Natural killer cell (primary cell): Measurements from ENCODE around the gene NKX1-2. TPM values are rescaled to one million over a fixed set of nuclear protein-coding genes. Genes with fewer than 3 reads are reported as not detected.

Experiments used
- ATAC-seq, 3 donors: fragments of 150-1000 bp in 2 of 3; fragments of 200-7000 bp in 1 of 3; cut with Tn5 transposase; 1 replicate in 1 of 3; 2 replicates in 2 of 3; pipeline ENCODE4 v1.10.0; 2021; ENCODE audit warnings: mild to moderate bottlenecking in 2 of 3, moderate library complexity in 2 of 3
- DNase-seq, 2 donors: peaks; one replicate each; pipeline versions ENCODE4 v3.0.0 to v3.0.0-alpha.2; 2013 to 2021; ENCODE audit warnings: mixed read lengths in 1 of 2
- H3K27ac ChIP-seq: one replicate; pipeline ENCODE4 v1.5.1; 2013; ENCODE audit warnings: mild to moderate bottlenecking, low read length
- H3K27me3 ChIP-seq: one replicate; pipeline ENCODE4 v1.6.1; 2013; ENCODE audit warnings: low read length; ENCODE audit not compliant: control insufficient read depth, insufficient read depth
- H3K36me3 ChIP-seq: one replicate; pipeline ENCODE4 v1.6.1; 2013; ENCODE audit warnings: low read length; ENCODE audit not compliant: control insufficient read depth, insufficient read depth
- H3K4me1 ChIP-seq: one replicate; pipeline ENCODE4 v1.6.1; 2013; ENCODE audit warnings: low read length; ENCODE audit not compliant: control insufficient read depth, insufficient read depth
- H3K4me3 ChIP-seq: one replicate; pipeline ENCODE4 v1.5.1; 2013; ENCODE audit warnings: low read length
- H3K9me3 ChIP-seq: one replicate; pipeline ENCODE4 v1.6.1; 2013; ENCODE audit warnings: low read length; ENCODE audit not compliant: control insufficient read depth, insufficient read depth
- H3K27ac Mint-ChIP-seq, 2 donors: one replicate each; pipeline ENCODE4 v1.8.0; 2022; ENCODE audit warnings: mild to moderate bottlenecking in 2 of 2, mixed read lengths in 2 of 2, moderate library complexity in 1 of 2
- H3K27me3 Mint-ChIP-seq, 2 donors: one replicate each; pipeline ENCODE4 v1.8.0; 2022; ENCODE audit warnings: low read depth in 2 of 2, mixed read lengths in 2 of 2
- H3K36me3 Mint-ChIP-seq: one replicate; pipeline ENCODE4 v1.8.0; 2022; ENCODE audit warnings: mixed read lengths
- H3K4me1 Mint-ChIP-seq, 2 donors: one replicate each; pipeline ENCODE4 v1.8.0; 2022; ENCODE audit warnings: mixed read lengths in 2 of 2
- H3K4me3 Mint-ChIP-seq: one replicate; pipeline ENCODE4 v1.8.0; 2022; ENCODE audit warnings: mild to moderate bottlenecking, moderate library complexity, mixed read lengths
- H3K9me3 Mint-ChIP-seq, 2 donors: one replicate each; pipeline ENCODE4 v1.8.0; 2022; ENCODE audit warnings: mixed read lengths in 2 of 2
- WGBS: methylation state at CpG from one replicate; pipeline ENCODE4 v1.1.7; 2013; ENCODE audit warnings: missing lambda C conversion rate; ENCODE audit not compliant: insufficient coverage; 5-methylcytosine and 5-hydroxymethylcytosine counted together
- intact Hi-C: fragments of 100-400 bp; cut with micrococcal nuclease; formaldehyde crosslinking; loops from one replicate; pipeline ENCODE4 v1.14.2; 2022
- total RNA-seq, 4 donors: library from RNA; stranded (reverse); fragments of 120-200 nt in 1 of 4; gene quantifications; one replicate each; pipeline versions ENCODE4 v1.2.3 to v1.2.4, GENCODE V29; 2013 to 2022
- TF ChIP-seq, protein P1 (sequence below): fragments of 200-600 bp; IDR thresholded peaks from one replicate; pipeline ENCODE4 v1.8.0; 2022; ENCODE audit warnings: antibody characterized with exemption

Gene NKX1-2
- total RNA-seq, 3 donors from 2014 or later (not counting 1 experiment from before 2014, with no cell fraction given), result not detected

GRCh38 chr10:124496620-124497019, 46.8 kb upstream of the NKX1-2 start:
- Histone ChIP-seq H3K9me3 (no peaks in the 10 kb centered on the region), H3K27me3 (no peaks in the 10 kb centered on the region), H3K4me3 (no peak overlapping the region), H3K27ac (no peak overlapping the region), H3K36me3 (no peaks in the 10 kb centered on the region), H3K4me1 (peaks cover 5% of the 10 kb centered on the region)
- H3K27me3 Mint-ChIP-seq, result no peaks in the 10 kb centered on the region
- no peak overlapping the region for H3K4me3 Mint-ChIP-seq
- peaks cover 0 to 3% of the 10 kb centered on the region in 2 donors for H3K9me3 Mint-ChIP-seq
- no peak overlapping the region for H3K27ac Mint-ChIP-seq
- 96% methylated on average over 24 of the region's 24 CpGs for WGBS
- DNase-seq (no peak), ATAC-seq (no peak)
- intact Hi-C loops, result no loop called here
- TF ChIP-seq, protein P1, sequence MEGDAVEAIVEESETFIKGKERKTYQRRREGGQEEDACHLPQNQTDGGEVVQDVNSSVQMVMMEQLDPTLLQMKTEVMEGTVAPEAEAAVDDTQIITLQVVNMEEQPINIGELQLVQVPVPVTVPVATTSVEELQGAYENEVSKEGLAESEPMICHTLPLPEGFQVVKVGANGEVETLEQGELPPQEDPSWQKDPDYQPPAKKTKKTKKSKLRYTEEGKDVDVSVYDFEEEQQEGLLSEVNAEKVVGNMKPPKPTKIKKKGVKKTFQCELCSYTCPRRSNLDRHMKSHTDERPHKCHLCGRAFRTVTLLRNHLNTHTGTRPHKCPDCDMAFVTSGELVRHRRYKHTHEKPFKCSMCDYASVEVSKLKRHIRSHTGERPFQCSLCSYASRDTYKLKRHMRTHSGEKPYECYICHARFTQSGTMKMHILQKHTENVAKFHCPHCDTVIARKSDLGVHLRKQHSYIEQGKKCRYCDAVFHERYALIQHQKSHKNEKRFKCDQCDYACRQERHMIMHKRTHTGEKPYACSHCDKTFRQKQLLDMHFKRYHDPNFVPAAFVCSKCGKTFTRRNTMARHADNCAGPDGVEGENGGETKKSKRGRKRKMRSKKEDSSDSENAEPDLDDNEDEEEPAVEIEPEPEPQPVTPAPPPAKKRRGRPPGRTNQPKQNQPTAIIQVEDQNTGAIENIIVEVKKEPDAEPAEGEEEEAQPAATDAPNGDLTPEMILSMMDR, result no peak
- no peaks in the 10 kb centered on the region for H3K36me3 Mint-ChIP-seq
- peaks cover 0 to 10% of the 10 kb centered on the region in 2 donors for H3K4me1 Mint-ChIP-seq

- H3K27ac ChIP-seq, result no peak overlapping the region
- H3K4me3 ChIP-seq, result no peak overlapping the region
- peaks cover 0 to 3% of the 10 kb centered on the region in 2 donors for H3K9me3 Mint-ChIP-seq
- H3K36me3 Mint-ChIP-seq, result no peaks in the 10 kb centered on the region
- intact Hi-C loops, result no loop called here
- peaks cover 0 to 10% of the 10 kb centered on the region in 2 donors for H3K4me1 Mint-ChIP-seq
- H3K27me3 Mint-ChIP-seq, result no peaks in the 10 kb centered on the region
- H3K4me1 ChIP-seq, result peaks cover 5% of the 10 kb centered on the region
- no peak overlapping the region for H3K27ac Mint-ChIP-seq
- no peak overlapping the region for H3K4me3 Mint-ChIP-seq
- WGBS, result 97% methylated on average over 14 of the region's 14 CpGs
- H3K27me3 ChIP-seq, result no peaks in the 10 kb centered on the region
- H3K36me3 ChIP-seq, result no peaks in the 10 kb centered on the region
- ATAC-seq (no peak), DNase-seq (no peak)
- H3K9me3 ChIP-seq, result no peaks in the 10 kb centered on the region
- TF ChIP-seq, protein P1, result no peak
Observed at GRCh38 chr10:124496150-124496549, 46.3 kb upstream of the NKX1-2 start.

DNA sequence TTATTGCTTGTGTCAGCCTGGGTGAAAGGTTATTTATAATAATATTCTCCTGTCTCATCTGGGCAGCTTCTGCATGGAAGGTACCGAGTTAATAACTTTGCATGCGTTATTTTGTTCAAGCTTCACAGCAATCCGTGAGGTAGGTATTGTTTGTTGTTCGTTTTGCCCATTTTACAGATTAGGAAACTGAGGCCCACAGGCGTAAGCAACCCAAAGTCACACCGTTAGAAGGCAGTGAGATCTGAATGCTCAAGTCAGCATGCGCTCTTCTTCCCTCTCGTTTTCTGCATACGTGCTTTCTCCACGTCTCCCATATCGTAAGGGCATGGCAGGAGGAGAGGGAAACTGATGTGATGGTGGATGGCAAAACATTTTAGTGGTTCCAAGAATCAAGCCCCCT, 45.9 kb upstream of the NKX1-2 start:
- TF ChIP-seq, protein P1, result no peak
- no peaks in the 10 kb centered on the region for H3K36me3 ChIP-seq
- Mint-ChIP-seq H3K4me3 (no peak overlapping the region), H3K9me3 (peaks cover 0 to under 1% of the 10 kb centered on the region in 2 donors), H3K27me3 (no peaks in the 10 kb centered on the region), H3K4me1 (peaks cover 0 to 10% of the 10 kb centered on the region in 2 donors), H3K27ac (no peak overlapping the region), H3K36me3 (no peaks in the 10 kb centered on the region)
- H3K4me3 ChIP-seq, result no peak overlapping the region
- ATAC-seq (no peak), DNase-seq (no peak)
- H3K4me1 ChIP-seq, result peaks cover 5% of the 10 kb centered on the region
- no peaks in the 10 kb centered on the region for H3K9me3 ChIP-seq
- WGBS, result 95% methylated on average over 11 of the region's 11 CpGs
- H3K27me3 ChIP-seq, result no peaks in the 10 kb centered on the region
- no peak overlapping the region for H3K27ac ChIP-seq
- intact Hi-C loops, result no loop called here

GRCh38 chr10:124495162-124495561, 45.3 kb upstream of the NKX1-2 start:
- TF ChIP-seq, protein P1, result no peak
- H3K4me3 ChIP-seq, result no peak overlapping the region
- intact Hi-C loops, result no loop called here
- no peaks in the 10 kb centered on the region for H3K9me3 ChIP-seq
- H3K27me3 ChIP-seq, result no peaks in the 10 kb centered on the region
- Mint-ChIP-seq H3K4me1 (peaks cover 0 to 10% of the 10 kb centered on the region in 2 donors), H3K27me3 (no peaks in the 10 kb centered on the region), H3K36me3 (no peaks in the 10 kb centered on the region), H3K9me3 (no peaks in the 10 kb centered on the region), H3K4me3 (no peak overlapping the region), H3K27ac (no peak overlapping the region)
- DNase-seq, result no peak
- no peak for ATAC-seq
- H3K36me3 ChIP-seq, result no peaks in the 10 kb centered on the region
- 95% methylated on average over 7 of the region's 7 CpGs for WGBS
- no peak overlapping the region for H3K27ac ChIP-seq
- peaks cover 5% of the 10 kb centered on the region for H3K4me1 ChIP-seq
